HFFc6 (cell line): ENCODE measurements around the gene SPATA16. TPM values are rescaled to one million over a fixed set of nuclear protein-coding genes. Genes with fewer than 3 reads are reported as not detected.
"Not testable (repeated sequence)": the region's sequence is repeated elsewhere in the genome, so short reads cannot be mapped to it uniquely, and the experiment has no call there.

Experiments
- DNase-seq: peaks from one replicate; pipeline ENCODE4 v3.0.0-alpha.2; 2018
- H3K27ac Mint-ChIP-seq: 2 replicates; pipeline ENCODE4 v1.8.0; 2020; ENCODE audit warnings: mild to moderate bottlenecking, mixed read lengths
- H3K27me3 Mint-ChIP-seq: 2 replicates; pipeline ENCODE4 v1.8.0; 2021; ENCODE audit warnings: mild to moderate bottlenecking, moderate library complexity, mixed read lengths; ENCODE audit not compliant: insufficient read depth
- H3K36me3 Mint-ChIP-seq: 2 replicates; pipeline ENCODE4 v1.8.0; 2021; ENCODE audit warnings: low read depth, mixed read lengths
- H3K4me1 Mint-ChIP-seq: 2 replicates; pipeline ENCODE4 v1.8.0; 2020; ENCODE audit warnings: low read depth, mixed read lengths
- H3K4me3 Mint-ChIP-seq: 2 replicates; pipeline ENCODE4 v1.8.0; 2020; ENCODE audit warnings: mild to moderate bottlenecking, moderate library complexity, mixed read lengths
- H3K9me3 Mint-ChIP-seq: 2 replicates; pipeline ENCODE4 v1.8.0; 2020; ENCODE audit warnings: mild to moderate bottlenecking, mixed read lengths
- total RNA-seq, 6 experiments: library from RNA; stranded (reverse); fragmentation: NEBNext Ultra II Directional; extraction: Animal tissue kit (Norgen Biotek cat#: 25700); gene quantifications; 2 replicates in 1 of 6; 3 replicates in 5 of 6; pipeline ENCODE4 v1.2.3, GENCODE V29; 2021
- TF ChIP-seq, protein P1 (sequence below): fragments of 200-600 bp; sonication (generic); IDR thresholded peaks from 2 replicates; pipeline ENCODE4 v1.5.0; 2021; ENCODE audit warnings: antibody characterized with exemption, mild to moderate bottlenecking

SPATA16 gene
- total RNA-seq, 6 experiments from 2014 or later: not detected

DNA sequence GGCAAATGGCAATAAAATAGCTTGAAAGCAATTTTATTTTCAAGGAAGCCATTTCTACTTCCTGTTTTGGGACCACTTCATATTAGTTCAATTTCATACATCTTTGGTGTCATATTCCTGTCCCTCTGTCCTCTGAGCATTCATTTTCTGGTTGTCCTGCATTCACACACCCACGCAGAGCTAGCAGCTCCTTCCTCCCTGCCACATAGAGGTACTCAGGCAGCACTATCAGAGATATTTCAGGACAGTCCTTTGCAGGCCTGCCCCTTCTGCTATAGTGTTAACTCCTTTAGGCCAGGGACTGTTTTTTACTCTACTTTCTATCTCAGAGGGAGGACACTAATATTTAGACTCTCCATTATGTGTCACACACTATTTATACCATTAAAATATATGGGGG, 258.5 kb downstream of the SPATA16 start:
- H3K36me3 Mint-ChIP-seq: no peaks in the 10 kb centered on the region
- TF ChIP-seq, protein P1, sequence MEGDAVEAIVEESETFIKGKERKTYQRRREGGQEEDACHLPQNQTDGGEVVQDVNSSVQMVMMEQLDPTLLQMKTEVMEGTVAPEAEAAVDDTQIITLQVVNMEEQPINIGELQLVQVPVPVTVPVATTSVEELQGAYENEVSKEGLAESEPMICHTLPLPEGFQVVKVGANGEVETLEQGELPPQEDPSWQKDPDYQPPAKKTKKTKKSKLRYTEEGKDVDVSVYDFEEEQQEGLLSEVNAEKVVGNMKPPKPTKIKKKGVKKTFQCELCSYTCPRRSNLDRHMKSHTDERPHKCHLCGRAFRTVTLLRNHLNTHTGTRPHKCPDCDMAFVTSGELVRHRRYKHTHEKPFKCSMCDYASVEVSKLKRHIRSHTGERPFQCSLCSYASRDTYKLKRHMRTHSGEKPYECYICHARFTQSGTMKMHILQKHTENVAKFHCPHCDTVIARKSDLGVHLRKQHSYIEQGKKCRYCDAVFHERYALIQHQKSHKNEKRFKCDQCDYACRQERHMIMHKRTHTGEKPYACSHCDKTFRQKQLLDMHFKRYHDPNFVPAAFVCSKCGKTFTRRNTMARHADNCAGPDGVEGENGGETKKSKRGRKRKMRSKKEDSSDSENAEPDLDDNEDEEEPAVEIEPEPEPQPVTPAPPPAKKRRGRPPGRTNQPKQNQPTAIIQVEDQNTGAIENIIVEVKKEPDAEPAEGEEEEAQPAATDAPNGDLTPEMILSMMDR: no peak
- H3K27ac Mint-ChIP-seq: no peak overlapping the region
- no peaks in the 10 kb centered on the region for H3K4me1 Mint-ChIP-seq
- H3K27me3 Mint-ChIP-seq: peaks cover 6% of the 10 kb centered on the region; the same call in 1 of the 2 replicates
- peaks cover 10% of the 10 kb centered on the region for H3K9me3 Mint-ChIP-seq
- H3K4me3 Mint-ChIP-seq: no peak overlapping the region
- no peak for DNase-seq

DNA sequence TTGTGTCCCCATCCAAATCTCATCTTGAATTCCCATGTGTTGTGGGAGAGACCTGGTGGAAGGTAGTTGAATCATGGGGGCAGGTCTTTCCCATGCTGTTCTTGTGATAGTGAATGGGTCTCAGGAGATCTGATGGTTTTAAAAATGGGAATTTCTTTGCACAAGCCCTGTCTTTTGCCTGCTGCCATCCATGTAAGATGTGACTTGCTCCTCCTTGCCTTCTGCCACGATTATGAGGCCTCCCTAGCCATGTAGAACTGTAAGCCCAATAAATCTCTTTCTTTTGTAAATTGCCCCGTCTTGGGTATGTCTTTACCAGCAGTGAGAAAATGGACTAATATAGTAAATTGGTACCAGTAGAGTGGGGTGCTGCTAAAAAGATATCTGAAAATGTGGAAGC, 261.7 kb downstream of the SPATA16 start:
- H3K27me3 Mint-ChIP-seq, H3K27ac Mint-ChIP-seq, H3K4me1 Mint-ChIP-seq, DNase-seq, H3K4me3 Mint-ChIP-seq, H3K36me3 Mint-ChIP-seq: not testable (repeated sequence)
- peaks cover 10% of the 10 kb centered on the region for H3K9me3 Mint-ChIP-seq

DNA sequence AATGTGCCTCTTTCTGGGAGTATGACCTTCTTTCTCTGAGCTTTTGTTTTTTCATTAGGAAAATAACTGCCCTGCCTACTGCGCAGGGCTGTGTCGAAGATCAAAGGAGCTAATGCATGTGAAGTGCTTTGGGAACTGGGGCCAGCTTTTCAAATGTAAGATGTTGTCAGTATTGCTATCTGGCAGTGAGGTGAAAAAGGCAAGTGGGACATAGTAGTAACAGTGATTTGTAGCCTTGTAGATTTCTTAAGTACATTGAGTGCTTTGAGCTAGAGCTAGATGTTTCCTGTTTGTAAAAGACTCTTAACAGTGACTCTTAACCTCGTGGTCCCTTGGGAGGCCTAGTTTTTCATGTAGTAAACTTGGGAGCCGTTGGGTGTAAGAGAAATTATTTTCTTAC, 264.0 kb downstream of the SPATA16 start:
- no peaks in the 10 kb centered on the region for H3K4me1 Mint-ChIP-seq
- DNase-seq: no peak
- H3K4me3 Mint-ChIP-seq: no peak overlapping the region
- peaks cover 6% of the 10 kb centered on the region; the same call in 1 of the 2 replicates for H3K27me3 Mint-ChIP-seq
- H3K9me3 Mint-ChIP-seq: peaks cover 10% of the 10 kb centered on the region
- H3K36me3 Mint-ChIP-seq: no peaks in the 10 kb centered on the region
- no peak overlapping the region for H3K27ac Mint-ChIP-seq
- TF ChIP-seq, protein P1: no peak

DNA sequence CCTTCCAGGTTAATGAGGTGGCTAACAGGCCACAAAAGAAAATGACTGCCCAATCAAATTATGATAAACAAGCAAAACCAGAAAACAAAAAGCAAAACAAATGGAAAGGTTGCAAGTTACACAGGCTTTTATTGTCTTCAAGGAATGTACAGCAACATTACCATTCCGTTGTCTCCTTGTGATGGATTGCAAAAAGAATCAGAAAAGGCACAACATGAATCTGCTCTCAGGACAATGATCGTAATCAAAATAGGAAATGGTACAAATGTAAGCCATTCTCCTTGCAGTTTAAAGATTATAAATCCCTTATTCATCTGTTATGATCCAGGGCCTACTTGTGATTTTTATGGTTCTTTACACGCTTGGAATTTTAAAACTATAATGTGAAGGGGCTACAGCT, 264.7 kb downstream of the SPATA16 start:
- H3K36me3 Mint-ChIP-seq: no peaks in the 10 kb centered on the region

DNA sequence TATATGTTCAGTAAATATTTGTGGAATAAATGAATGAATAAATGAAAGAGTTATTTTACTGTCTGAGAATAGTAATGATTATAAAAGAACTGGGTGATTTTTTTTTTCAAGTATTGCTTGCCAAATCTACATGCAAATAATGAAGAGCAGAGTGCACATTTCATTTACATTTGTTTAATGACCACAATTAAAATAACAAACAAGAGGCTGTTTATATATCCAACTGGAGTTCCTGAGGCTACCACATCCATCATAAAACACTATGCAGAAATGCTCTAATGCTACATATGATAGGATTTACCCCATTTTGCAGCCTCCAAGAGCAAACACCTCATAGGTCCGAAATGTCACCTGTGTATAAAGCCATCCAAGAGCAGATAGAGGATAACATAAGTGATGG, 266.0 kb downstream of the SPATA16 start:
- TF ChIP-seq, protein P1: no peak
- no peak for DNase-seq
- no peaks in the 10 kb centered on the region for H3K36me3 Mint-ChIP-seq
- H3K27ac Mint-ChIP-seq: no peak overlapping the region
- H3K9me3 Mint-ChIP-seq: peaks cover 4% of the 10 kb centered on the region
- no peaks in the 10 kb centered on the region for H3K4me1 Mint-ChIP-seq
- H3K4me3 Mint-ChIP-seq: no peak overlapping the region
- peaks cover 3% of the 10 kb centered on the region; the same call in 1 of the 2 replicates for H3K27me3 Mint-ChIP-seq

More for the DNA sequence above, 264.7 kb downstream of the SPATA16 start:
- Mint-ChIP-seq H3K27ac (no peak overlapping the region), H3K9me3 (peaks cover 9% of the 10 kb centered on the region), H3K4me1 (no peaks in the 10 kb centered on the region), H3K4me3 (no peak overlapping the region), H3K27me3 (peaks cover 6% of the 10 kb centered on the region; the same call in 1 of the 2 replicates)
- TF ChIP-seq, protein P1: no peak
- DNase-seq: no peak

DNA sequence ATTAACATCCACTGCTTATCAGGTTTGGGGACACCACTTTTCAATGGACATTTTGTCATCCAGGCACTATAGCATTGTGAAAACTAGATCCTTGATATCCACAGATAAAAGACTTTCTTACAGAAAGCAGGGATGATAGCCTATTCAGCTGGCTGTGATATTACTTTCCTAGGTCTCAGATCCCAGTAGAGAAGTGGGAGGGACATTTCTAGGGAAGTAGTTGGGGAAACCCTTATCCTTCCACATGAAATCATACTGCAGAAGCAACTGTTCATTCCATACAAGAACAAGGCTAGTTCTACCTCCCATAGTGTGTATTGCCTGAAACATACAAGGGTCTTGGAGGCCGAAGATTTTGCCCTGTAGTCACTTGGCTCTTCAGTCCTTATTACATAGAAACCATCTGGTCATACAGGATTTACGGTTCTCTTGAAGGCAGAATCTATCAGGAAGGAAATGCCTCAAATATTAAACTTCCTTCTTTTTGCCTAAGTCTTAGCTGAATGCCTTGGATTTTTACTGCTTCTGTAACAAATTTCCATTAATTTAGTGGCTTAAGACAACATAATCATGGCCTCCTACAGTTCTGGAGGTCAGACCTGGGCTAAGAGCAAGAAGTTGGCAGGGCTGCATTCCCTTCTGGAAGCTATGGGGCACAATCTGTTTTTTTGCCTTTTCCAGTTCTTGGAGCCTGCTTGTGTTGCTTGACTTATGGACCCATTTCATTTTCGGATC, 271.1 kb downstream of the SPATA16 start:
- Mint-ChIP-seq H3K36me3 (no peaks in the 10 kb centered on the region), H3K27me3 (peaks cover 2% of the 10 kb centered on the region; the same call in 1 of the 2 replicates), H3K4me3 (no peak overlapping the region), H3K27ac (no peak overlapping the region), H3K9me3 (no peaks in the 10 kb centered on the region), H3K4me1 (no peaks in the 10 kb centered on the region)
- TF ChIP-seq, protein P1: no peak
- no peak for DNase-seq
